ENCODE data around the gene KCNK7.

KCNK7 gene

DNA sequence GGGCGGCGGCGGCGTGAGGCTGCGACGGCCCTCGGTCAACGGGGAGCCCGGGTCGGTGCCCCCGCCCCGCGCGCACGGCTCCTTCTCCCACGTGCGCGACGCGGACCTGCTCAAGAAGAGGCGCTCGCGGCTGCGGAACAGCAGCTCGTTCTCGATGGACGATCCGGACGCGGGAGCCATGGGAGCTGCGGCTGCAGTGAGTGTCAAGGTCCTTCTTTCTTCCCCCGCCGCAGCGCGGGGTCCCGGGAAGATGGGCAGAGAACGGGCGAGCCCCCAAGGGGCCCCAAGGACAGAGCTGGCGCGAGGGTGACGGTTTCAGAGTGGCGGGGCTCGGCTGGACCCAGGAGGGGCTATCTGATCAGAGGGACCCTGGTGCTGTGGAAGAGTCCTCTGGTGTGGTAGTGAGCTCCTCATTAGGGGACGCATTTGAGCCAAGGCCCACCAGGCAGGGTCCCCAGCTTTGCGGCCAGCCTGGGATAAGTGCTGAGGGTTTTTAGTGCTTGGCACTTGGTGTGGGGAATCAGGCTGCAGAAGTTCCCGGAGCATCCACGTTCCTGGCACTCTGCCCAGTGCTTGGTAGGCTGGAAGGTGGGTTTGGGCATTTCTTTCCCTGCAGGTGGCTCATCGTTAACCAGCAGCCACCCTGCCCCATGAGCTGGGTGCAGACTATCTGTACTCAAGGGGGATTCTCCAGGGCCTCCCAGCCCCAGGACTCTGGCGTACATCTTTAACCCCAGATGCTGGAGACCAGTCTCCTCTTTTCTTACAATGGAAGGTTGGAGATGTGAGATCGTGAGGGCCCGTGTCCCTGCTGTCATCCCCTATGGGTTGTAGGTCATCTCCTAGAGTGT lies 10.0 kb downstream of the KCNK7 start:
- TF ChIP-seq, protein P1, sequence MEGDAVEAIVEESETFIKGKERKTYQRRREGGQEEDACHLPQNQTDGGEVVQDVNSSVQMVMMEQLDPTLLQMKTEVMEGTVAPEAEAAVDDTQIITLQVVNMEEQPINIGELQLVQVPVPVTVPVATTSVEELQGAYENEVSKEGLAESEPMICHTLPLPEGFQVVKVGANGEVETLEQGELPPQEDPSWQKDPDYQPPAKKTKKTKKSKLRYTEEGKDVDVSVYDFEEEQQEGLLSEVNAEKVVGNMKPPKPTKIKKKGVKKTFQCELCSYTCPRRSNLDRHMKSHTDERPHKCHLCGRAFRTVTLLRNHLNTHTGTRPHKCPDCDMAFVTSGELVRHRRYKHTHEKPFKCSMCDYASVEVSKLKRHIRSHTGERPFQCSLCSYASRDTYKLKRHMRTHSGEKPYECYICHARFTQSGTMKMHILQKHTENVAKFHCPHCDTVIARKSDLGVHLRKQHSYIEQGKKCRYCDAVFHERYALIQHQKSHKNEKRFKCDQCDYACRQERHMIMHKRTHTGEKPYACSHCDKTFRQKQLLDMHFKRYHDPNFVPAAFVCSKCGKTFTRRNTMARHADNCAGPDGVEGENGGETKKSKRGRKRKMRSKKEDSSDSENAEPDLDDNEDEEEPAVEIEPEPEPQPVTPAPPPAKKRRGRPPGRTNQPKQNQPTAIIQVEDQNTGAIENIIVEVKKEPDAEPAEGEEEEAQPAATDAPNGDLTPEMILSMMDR (IDR thresholded peaks at IDR 0.05; ENCODE audit: borderline replicate concordance, insufficient read depth, low read depth, low read length): no peak
- H3K4me3 ChIP-seq (ENCODE audit: low read depth, low read length): no peak overlapping the region

GRCh38 chr11:65584723-65585171 lies 10.9 kb downstream of the KCNK7 start:
- H3K4me3 ChIP-seq (ENCODE audit: low read depth, low read length): no peak overlapping the region
- TF ChIP-seq, protein P1 (IDR thresholded peaks at IDR 0.05; ENCODE audit: borderline replicate concordance, insufficient read depth, low read depth, low read length): no peak

GRCh38 chr11:65584106-65584505 lies 11.5 kb downstream of the KCNK7 start:
- no peak overlapping the region for H3K4me3 ChIP-seq (ENCODE audit: low read depth, low read length)
- TF ChIP-seq, protein P1 (IDR thresholded peaks at IDR 0.05; ENCODE audit: borderline replicate concordance, insufficient read depth, low read depth, low read length): no peak

GRCh38 chr11:65583589-65583988 lies 12.0 kb downstream of the KCNK7 start:
- H3K4me3 ChIP-seq (ENCODE audit: low read depth, low read length): no peak overlapping the region
- TF ChIP-seq, protein P1 (IDR thresholded peaks at IDR 0.05; ENCODE audit: borderline replicate concordance, insufficient read depth, low read depth, low read length): no peak

DNA sequence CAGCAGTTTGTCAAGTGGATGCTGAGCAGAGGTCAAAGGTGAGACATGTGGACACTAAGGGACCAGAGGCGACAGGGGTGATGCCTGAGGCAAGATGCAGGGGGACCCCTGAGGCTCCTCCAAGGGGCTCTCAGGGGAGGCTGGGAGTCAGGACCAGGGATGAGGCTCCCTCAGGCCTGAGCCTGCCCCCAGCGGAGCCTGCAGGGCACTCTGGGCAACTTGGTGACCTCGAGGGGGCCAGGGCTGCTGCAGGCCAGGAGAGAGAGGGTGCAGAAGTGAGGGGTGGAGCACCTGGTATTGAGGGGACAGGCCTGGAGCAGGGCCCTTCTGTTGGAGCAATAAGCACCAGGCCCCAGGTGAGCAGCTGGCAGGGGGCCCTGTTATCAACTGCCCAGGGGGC lies 13.7 kb downstream of the KCNK7 start:
- TF ChIP-seq, protein P1 (IDR thresholded peaks at IDR 0.05; ENCODE audit: borderline replicate concordance, insufficient read depth, low read depth, low read length): no peak

GRCh38 chr11:65580756-65581155 lies 14.8 kb downstream of the KCNK7 start:
- no peak overlapping the region for H3K4me3 ChIP-seq (ENCODE audit: low read depth, low read length)
- TF ChIP-seq, protein P1 (IDR thresholded peaks at IDR 0.05; ENCODE audit: borderline replicate concordance, insufficient read depth, low read depth, low read length): no peak

More for the DNA sequence above, 13.7 kb downstream of the KCNK7 start:
- H3K4me3 ChIP-seq (ENCODE audit: low read depth, low read length): no peak overlapping the region

Data from GM12875 (cell line).